ENCODE data around the gene LRRC4C. TPM values are rescaled to one million over a fixed set of nuclear protein-coding genes. Genes with fewer than 3 reads are reported as not detected.

LRRC4C gene
- total RNA-seq, 1 experiment from 2014 or later: 0.13 TPM

GRCh38 chr11:40683010-40683409 is 776.4 kb downstream of the LRRC4C start:
- Mint-ChIP-seq H3K9me3 (peaks cover 12 to 19% of the 10 kb centered on the region in 2 experiments), H3K4me1 (peaks cover 15 to 19% of the 10 kb centered on the region in 2 experiments), H3K36me3 (ENCODE audit: insufficient read depth in 1 of 3, low read depth in 3 of 3) (peaks cover 0 to 22% (median 6%) of the 10 kb centered on the region in 3 experiments; a peak in 5 of 7 replicates), H3K4me3 (no peak overlapping the region), H3K27ac (no peak overlapping the region), H3K27me3 (ENCODE audit: low read depth) (no peaks in the 10 kb centered on the region)
- H3K4ac ChIP-seq (ENCODE audit: low read depth, low read length): no peak overlapping the region
- no peak overlapping the region for H4K8ac ChIP-seq (replicated peaks; ENCODE audit: insufficient read length, low read depth, low read length)
- no peak overlapping the region for H2BK15ac ChIP-seq (ENCODE audit: low read depth, low read length)
- no peaks in the 10 kb centered on the region for H3K9me3 ChIP-seq (ENCODE audit: control insufficient read depth, low read depth, low read length)
- no peak overlapping the region for H2AFZ ChIP-seq (ENCODE audit: low read length)
- no peaks in the 10 kb centered on the region for H3K79me2 ChIP-seq (ENCODE audit: insufficient read depth, low read length)
- H2BK120ac ChIP-seq (ENCODE audit: low read depth, low read length, poor library complexity, severe bottlenecking): no peak overlapping the region
- TF ChIP-seq CTCF (conservative IDR thresholded peaks at IDR 0.05): peak; percentile 34; the same call in 2 of the 3 replicates
- no peak overlapping the region for H3K4me2 ChIP-seq (ENCODE audit: insufficient read depth, insufficient read length, low read length)
- no peaks in the 10 kb centered on the region for H3K23me2 ChIP-seq (ENCODE audit: insufficient read length, low read depth, low read length, poor library complexity, severe bottlenecking)
- H3K79me1 ChIP-seq (ENCODE audit: insufficient read depth, low read depth, low read length, poor library complexity, severe bottlenecking): no peaks in the 10 kb centered on the region
- DNase-seq: no peak
- no peak overlapping the region for H4K5ac ChIP-seq (ENCODE audit: insufficient read length, low read depth, low read length)
- no peak overlapping the region for H3K14ac ChIP-seq (ENCODE audit: insufficient read depth, low read length)
- H3K27ac ChIP-seq (ENCODE audit: insufficient read length, low read depth, low read length): no peak overlapping the region
- H4K20me1 ChIP-seq (ENCODE audit: control insufficient read depth, insufficient read depth, insufficient read length): no peaks in the 10 kb centered on the region
- H3K9ac ChIP-seq (ENCODE audit: extremely low read depth, insufficient read length, low read length): no peak overlapping the region
- no peak overlapping the region for H2AK5ac ChIP-seq (ENCODE audit: insufficient read length, low read length)
- no CpG with 5 or more reads among the region's 7 CpGs for WGBS (ENCODE audit: extremely low coverage, insufficient read length, low lambda C conversion rate)
- no peaks in the 10 kb centered on the region for H3K27me3 ChIP-seq (ENCODE audit: insufficient read depth, low read length)
- H2BK5ac ChIP-seq (ENCODE audit: insufficient read length, low read length): no peak overlapping the region
- no peak overlapping the region for H3K56ac ChIP-seq (ENCODE audit: insufficient read length, low read depth, low read length)
- H4K91ac ChIP-seq (ENCODE audit: insufficient read length, low read depth, low read length): no peak overlapping the region
- H3K23ac ChIP-seq (ENCODE audit: insufficient read length, low read depth, low read length): no peak overlapping the region
- H3T11ph ChIP-seq (ENCODE audit: low read length): no peak overlapping the region
- no peak overlapping the region for H3K18ac ChIP-seq (ENCODE audit: insufficient read length, low read depth, low read length)
- no peak overlapping the region for H2BK12ac ChIP-seq (ENCODE audit: insufficient read length, low read depth, low read length)
- no peak overlapping the region for H2BK20ac ChIP-seq (ENCODE audit: low read depth, low read length, poor library complexity, severe bottlenecking)
- peaks cover 4% of the 10 kb centered on the region; the same call in 1 of the 2 replicates for H3K4me1 ChIP-seq (ENCODE audit: insufficient read depth, low read length)

Data from H9 (cell line).